ENCODE measurements around the gene ATRIP.

DNA sequence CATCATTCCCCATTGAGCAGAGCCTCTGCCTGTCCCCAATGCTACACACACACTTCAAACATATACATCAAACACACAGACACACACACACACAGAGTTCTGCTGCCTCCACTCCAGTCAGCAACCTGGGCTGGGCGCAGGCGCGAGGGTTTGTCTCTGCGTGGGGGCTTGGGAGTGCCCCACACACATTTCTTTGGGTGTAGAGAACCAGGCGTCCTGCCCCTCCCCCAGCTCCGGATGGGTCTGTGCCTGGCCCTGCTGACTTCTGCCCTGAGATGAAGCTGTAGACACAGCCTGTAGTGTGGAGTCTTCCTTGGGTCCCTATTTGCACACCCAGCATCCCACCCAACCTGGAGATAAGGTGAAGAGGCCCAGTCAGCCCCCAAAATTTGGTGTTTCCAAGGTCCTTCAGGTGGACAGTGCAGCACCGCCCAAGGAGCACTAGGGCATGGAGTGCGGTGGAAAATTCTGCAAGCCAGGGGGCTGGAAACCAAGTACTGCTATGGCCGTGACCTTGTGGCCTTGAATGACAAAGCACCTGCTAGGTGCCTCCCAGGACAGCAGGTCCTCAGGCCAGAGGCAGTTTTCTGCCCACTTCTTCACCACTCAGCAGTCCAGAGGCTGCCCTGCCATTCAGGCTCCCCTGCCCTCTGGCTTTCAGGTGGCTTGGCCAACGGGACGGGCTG lies 47.7 kb upstream of the ATRIP start:
- TF ChIP-seq, protein P1, sequence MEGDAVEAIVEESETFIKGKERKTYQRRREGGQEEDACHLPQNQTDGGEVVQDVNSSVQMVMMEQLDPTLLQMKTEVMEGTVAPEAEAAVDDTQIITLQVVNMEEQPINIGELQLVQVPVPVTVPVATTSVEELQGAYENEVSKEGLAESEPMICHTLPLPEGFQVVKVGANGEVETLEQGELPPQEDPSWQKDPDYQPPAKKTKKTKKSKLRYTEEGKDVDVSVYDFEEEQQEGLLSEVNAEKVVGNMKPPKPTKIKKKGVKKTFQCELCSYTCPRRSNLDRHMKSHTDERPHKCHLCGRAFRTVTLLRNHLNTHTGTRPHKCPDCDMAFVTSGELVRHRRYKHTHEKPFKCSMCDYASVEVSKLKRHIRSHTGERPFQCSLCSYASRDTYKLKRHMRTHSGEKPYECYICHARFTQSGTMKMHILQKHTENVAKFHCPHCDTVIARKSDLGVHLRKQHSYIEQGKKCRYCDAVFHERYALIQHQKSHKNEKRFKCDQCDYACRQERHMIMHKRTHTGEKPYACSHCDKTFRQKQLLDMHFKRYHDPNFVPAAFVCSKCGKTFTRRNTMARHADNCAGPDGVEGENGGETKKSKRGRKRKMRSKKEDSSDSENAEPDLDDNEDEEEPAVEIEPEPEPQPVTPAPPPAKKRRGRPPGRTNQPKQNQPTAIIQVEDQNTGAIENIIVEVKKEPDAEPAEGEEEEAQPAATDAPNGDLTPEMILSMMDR (IDR thresholded peaks at IDR 0.05; ENCODE audit: poor library complexity, severe bottlenecking) = no peak
- TF ChIP-seq, protein P2, sequence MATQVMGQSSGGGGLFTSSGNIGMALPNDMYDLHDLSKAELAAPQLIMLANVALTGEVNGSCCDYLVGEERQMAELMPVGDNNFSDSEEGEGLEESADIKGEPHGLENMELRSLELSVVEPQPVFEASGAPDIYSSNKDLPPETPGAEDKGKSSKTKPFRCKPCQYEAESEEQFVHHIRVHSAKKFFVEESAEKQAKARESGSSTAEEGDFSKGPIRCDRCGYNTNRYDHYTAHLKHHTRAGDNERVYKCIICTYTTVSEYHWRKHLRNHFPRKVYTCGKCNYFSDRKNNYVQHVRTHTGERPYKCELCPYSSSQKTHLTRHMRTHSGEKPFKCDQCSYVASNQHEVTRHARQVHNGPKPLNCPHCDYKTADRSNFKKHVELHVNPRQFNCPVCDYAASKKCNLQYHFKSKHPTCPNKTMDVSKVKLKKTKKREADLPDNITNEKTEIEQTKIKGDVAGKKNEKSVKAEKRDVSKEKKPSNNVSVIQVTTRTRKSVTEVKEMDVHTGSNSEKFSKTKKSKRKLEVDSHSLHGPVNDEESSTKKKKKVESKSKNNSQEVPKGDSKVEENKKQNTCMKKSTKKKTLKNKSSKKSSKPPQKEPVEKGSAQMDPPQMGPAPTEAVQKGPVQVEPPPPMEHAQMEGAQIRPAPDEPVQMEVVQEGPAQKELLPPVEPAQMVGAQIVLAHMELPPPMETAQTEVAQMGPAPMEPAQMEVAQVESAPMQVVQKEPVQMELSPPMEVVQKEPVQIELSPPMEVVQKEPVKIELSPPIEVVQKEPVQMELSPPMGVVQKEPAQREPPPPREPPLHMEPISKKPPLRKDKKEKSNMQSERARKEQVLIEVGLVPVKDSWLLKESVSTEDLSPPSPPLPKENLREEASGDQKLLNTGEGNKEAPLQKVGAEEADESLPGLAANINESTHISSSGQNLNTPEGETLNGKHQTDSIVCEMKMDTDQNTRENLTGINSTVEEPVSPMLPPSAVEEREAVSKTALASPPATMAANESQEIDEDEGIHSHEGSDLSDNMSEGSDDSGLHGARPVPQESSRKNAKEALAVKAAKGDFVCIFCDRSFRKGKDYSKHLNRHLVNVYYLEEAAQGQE (IDR thresholded peaks at IDR 0.05; ENCODE audit: borderline replicate concordance) = no peak
- TF ChIP-seq EZH2 (IDR thresholded peaks at IDR 0.05; ENCODE audit: borderline replicate concordance, insufficient read depth, low read length, poor library complexity, severe bottlenecking) = no peak

Data from neural cell (in vitro differentiated cells).